Hepatocyte (in vitro differentiated cells): ENCODE results near the gene PRSS57.

Source experiments
- EZH2 ChIP-seq: fragments of 200-600 bp; sonication (generic); IDR thresholded peaks from 2 replicates; pipeline ENCODE4 v1.6.1; 2016; ENCODE audit warnings: antibody characterized with exemption, mild to moderate bottlenecking, borderline replicate concordance
- TF ChIP-seq, protein P1 (sequence below): fragments of 200-600 bp; sonication (generic); IDR thresholded peaks from 2 replicates; pipeline ENCODE4 v1.5.1; 2016; ENCODE audit warnings: antibody characterized with exemption, mild to moderate bottlenecking; ENCODE audit not compliant: poor library complexity

- TF ChIP-seq, protein P1, sequence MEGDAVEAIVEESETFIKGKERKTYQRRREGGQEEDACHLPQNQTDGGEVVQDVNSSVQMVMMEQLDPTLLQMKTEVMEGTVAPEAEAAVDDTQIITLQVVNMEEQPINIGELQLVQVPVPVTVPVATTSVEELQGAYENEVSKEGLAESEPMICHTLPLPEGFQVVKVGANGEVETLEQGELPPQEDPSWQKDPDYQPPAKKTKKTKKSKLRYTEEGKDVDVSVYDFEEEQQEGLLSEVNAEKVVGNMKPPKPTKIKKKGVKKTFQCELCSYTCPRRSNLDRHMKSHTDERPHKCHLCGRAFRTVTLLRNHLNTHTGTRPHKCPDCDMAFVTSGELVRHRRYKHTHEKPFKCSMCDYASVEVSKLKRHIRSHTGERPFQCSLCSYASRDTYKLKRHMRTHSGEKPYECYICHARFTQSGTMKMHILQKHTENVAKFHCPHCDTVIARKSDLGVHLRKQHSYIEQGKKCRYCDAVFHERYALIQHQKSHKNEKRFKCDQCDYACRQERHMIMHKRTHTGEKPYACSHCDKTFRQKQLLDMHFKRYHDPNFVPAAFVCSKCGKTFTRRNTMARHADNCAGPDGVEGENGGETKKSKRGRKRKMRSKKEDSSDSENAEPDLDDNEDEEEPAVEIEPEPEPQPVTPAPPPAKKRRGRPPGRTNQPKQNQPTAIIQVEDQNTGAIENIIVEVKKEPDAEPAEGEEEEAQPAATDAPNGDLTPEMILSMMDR = no peak
- no peak for TF ChIP-seq EZH2
These were observed 37.2 kb upstream of the PRSS57 start for GRCh38 chr19:732148-733069.
